Rectal smooth muscle tissue (tissue), 1 donor: Measurements from ENCODE around the gene KIF20B.
"Not testable (repeated sequence)": the region's sequence is repeated elsewhere in the genome, so short reads cannot be mapped to it uniquely, and the experiment has no call there.

Source experiments
- H3K27ac ChIP-seq: one replicate; pipeline ENCODE4 v1.7.0; 2013; ENCODE audit warnings: low read depth, low read length, inconsistent platforms
- H3K27me3 ChIP-seq: one replicate; pipeline ENCODE4 v1.7.0; 2013; ENCODE audit warnings: low read length; ENCODE audit not compliant: control insufficient read depth, insufficient read depth
- H3K36me3 ChIP-seq: one replicate; pipeline ENCODE4 v1.7.0; 2013; ENCODE audit warnings: low read length; ENCODE audit not compliant: control insufficient read depth, insufficient read depth
- H3K4me1 ChIP-seq: one replicate; pipeline ENCODE4 v1.7.0; 2013; ENCODE audit warnings: low read length; ENCODE audit not compliant: control insufficient read depth, insufficient read depth
- H3K4me3 ChIP-seq: one replicate; pipeline ENCODE4 v1.7.0; 2013; ENCODE audit warnings: low read length
- H3K9ac ChIP-seq: one replicate; pipeline ENCODE4 v1.7.0; 2013; ENCODE audit warnings: low read length

KIF20B gene

DNA sequence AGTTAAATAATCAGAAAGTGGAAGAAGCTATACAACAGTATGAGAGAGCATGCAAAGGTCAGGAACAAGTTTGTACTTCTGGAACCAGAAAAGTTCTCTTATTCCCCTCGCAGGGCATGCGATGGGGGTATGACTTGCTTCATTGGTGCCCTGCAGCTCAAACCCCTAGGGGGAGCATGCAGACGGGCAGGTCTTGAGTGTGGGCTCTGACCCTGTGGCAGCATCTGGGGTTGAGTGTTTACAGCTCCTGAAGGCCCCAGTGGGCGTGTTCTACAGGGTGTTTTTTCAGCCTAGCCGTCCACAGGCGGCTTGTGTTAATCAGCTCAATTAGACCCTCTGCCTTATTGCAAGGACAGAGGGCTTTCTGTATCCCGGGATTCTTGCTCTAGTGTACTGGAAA lies 44.5 kb downstream of the KIF20B start:
- no peaks in the 10 kb centered on the region for H3K27me3 ChIP-seq
- no peak overlapping the region for H3K27ac ChIP-seq
- H3K4me3 ChIP-seq = no peak overlapping the region
- H3K36me3 ChIP-seq = peaks cover 3% of the 10 kb centered on the region
- H3K9ac ChIP-seq = no peak overlapping the region
- no peaks in the 10 kb centered on the region for H3K4me1 ChIP-seq

DNA sequence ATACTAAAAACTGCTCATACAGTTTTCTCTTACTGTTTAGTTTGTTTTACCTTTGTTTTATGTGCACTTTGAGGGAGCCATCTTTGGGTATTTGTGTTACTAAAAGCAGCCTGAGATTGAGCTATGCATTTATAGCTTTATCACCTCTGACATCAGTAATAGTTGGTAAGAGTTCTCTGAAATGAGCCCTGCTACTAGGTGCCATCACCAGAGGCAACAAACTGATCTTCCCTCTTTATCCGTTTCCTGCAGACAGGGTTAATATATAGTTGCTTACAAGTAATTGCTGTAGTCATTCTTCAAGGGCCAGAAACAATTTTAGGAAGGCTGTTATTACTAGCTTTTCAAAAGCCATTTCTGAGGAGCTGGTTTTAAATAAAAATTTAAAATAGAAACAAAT lies 49.1 kb downstream of the KIF20B start:
- Histone ChIP-seq H3K27ac (no peak overlapping the region), H3K27me3 (no peaks in the 10 kb centered on the region), H3K9ac (no peak overlapping the region), H3K4me3 (no peak overlapping the region), H3K4me1 (no peaks in the 10 kb centered on the region), H3K36me3 (peaks cover 3% of the 10 kb centered on the region)

DNA sequence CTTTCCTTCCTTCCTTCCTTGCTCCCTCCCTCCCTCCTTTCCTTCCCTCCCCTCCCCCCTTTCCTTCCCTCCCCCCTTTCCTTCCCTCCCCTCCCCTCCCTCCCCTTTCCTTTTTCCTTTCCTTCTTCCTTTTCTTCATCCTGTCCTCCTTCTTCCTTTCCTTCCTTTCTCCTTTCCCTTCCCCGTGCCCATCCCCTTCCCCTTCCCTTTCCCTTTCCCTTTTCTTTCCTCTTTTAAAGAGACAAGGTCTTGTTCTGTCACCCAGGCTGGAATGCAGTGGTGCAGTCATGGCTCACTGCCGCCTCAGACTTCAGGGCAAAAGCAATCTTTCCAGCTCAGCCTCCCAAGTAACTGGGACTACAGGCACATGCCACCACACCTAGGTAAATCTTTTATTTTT lies 54.0 kb downstream of the KIF20B start:
- Histone ChIP-seq H3K27ac (no peak overlapping the region), H3K27me3 (no peaks in the 10 kb centered on the region), H3K4me3 (no peak overlapping the region), H3K36me3 (no peaks in the 10 kb centered on the region), H3K9ac (no peak overlapping the region), H3K4me1 (no peaks in the 10 kb centered on the region)

DNA sequence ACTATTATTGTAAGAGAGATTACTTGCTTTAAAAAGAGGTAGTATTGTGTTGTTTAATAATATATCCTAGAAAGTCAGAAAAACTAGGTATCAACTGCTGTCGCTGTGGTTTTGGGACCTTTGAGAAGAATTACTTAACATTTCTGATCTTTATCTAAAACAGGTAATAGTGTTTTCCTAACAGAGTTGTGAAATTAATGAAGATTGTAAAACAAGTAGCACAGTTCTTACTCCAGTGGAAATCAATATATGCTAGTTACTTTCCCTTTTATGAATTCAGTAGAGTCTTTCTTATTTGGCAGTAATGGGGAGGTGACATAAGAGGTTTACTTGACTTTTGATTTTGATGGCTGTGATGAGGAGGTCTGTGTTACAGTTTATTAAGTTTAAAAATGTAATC lies 58.1 kb downstream of the KIF20B start:
- Histone ChIP-seq H3K9ac (no peak overlapping the region), H3K27me3 (no peaks in the 10 kb centered on the region), H3K27ac (no peak overlapping the region), H3K36me3 (no peaks in the 10 kb centered on the region), H3K4me1 (no peaks in the 10 kb centered on the region), H3K4me3 (no peak overlapping the region)

DNA sequence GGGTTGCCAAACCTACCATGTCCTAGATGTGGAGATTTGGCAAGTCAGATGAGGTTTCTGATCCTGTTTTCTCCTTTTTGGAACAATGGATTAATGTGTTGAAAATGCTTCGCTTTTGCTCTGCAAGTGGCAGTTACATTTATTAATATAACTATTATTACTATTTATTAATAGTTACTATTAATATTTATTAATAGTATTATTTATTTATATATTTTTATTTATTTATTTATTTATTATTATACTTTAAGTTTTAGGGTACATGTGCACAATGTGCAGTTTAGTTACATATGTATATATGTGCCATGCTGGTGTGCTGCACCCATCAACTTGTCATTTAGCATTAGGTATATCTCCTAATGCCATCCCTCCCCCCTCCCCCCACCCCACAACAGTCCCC lies 62.3 kb downstream of the KIF20B start:
- H3K9ac ChIP-seq, H3K27me3 ChIP-seq, H3K27ac ChIP-seq, H3K4me1 ChIP-seq, H3K4me3 ChIP-seq, H3K36me3 ChIP-seq: not testable (repeated sequence)

DNA sequence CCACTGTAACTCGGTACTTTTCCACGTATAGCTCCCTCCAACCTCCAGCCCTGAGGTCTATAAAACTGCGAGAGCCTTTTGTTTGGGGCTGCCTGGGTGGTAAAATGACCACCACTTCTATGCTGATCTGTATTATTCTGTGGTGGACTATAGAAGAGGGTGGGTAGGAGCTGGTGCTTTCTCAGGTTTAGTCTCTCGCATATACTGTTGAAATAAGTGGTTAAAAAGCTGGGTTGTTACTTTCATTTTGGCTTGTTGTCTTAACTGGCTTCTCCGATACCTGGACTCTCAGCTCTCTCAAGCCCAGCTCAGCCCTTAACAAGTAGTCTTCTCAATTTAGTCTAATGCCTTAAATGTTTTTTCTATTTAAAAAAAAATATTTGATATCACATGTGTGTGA lies 70.3 kb downstream of the KIF20B start:
- Histone ChIP-seq H3K27me3 (no peaks in the 10 kb centered on the region), H3K27ac (no peak overlapping the region), H3K36me3 (no peaks in the 10 kb centered on the region), H3K9ac (no peak overlapping the region), H3K4me1 (no peaks in the 10 kb centered on the region), H3K4me3 (no peak overlapping the region)

DNA sequence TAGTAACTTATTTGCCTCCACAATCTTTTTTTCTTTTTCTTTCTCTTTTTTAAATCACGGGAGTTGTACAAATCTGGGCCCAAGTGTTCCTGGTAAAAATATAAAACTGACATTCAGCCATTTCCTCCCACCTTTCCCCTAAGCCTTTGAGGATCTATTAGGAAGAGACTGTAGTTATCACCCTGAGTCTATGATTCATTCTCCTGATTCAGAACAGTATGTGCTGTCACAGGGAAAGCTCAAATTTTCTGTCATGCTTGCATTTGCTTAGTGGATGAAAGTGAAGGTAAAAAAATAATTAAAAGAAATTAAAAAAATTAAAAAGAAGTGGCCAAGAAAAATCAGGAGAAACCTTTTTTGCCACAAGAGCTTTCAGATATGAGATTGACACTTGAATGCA lies 71.7 kb downstream of the KIF20B start:
- H3K9ac ChIP-seq = no peak overlapping the region
- H3K36me3 ChIP-seq = no peaks in the 10 kb centered on the region
- H3K4me3 ChIP-seq = no peak overlapping the region

DNA sequence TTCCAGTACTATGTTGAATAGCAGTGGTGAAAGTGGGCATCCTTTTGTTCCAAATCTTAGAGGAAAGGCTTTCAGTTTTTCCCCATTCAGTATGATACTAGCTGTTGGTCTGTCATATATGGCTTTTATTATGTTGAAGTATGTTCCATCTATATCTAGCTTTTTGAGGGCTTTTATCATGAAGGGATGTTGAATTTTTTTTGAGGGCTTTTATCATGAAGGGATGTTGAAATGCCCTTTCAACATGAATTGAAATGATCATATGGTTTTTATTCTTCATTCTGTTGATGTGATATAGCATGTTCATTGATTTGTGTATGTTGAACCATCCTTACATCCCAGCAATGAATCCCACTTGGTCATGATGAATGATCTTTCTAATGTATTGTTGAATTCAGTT lies 75.3 kb downstream of the KIF20B start:
- H3K9ac ChIP-seq = no peak overlapping the region
- H3K27ac ChIP-seq = no peak overlapping the region
- no peaks in the 10 kb centered on the region for H3K36me3 ChIP-seq
- no peaks in the 10 kb centered on the region for H3K27me3 ChIP-seq
- no peak overlapping the region for H3K4me3 ChIP-seq
- no peaks in the 10 kb centered on the region for H3K4me1 ChIP-seq

More for the DNA sequence above, 71.7 kb downstream of the KIF20B start:
- H3K27me3 ChIP-seq = no peaks in the 10 kb centered on the region
- no peaks in the 10 kb centered on the region for H3K4me1 ChIP-seq
- H3K27ac ChIP-seq = no peak overlapping the region

DNA sequence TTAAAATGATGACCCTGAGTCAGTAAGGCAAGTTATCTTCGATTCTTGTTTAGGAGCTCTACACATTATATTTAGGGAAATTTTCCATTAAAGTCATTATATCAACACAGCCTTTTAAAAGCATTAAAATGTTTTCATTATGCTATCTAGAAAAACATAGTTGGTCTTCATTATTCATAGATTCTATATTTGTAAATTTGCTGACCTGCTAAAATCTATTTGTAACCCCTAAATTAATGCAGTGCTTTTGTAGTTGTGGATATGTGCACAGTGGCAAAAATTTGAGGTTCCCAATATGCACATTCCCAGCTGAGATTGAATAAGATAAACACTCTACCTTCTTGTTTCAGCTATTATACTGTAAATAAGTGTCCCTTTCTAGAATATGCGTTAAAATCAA lies 81.1 kb downstream of the KIF20B start:
- no peak overlapping the region for H3K27ac ChIP-seq
- no peak overlapping the region for H3K9ac ChIP-seq

DNA sequence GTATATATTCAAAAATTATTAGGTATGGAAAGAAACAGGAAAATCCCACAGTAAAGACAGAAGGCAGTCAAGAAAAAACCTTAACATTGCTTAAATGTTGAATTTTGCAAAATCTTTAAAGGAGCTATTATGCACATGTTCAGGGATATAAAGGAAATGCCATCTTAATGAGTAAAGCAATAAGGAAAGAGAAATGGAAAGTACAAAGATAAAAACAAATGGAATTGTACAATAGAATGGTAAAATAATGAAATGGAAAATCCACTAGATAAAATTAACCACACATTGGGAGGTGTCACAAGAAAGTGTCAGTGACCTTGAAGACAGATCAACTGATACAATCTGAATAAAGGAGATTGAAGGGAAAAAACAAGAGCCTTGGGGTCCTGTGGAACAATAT lies 82.0 kb downstream of the KIF20B start:
- Histone ChIP-seq H3K27ac (no peak overlapping the region), H3K4me3 (no peak overlapping the region), H3K9ac (no peak overlapping the region), H3K27me3 (no peaks in the 10 kb centered on the region), H3K36me3 (no peaks in the 10 kb centered on the region), H3K4me1 (no peaks in the 10 kb centered on the region)

More for the DNA sequence above, 81.1 kb downstream of the KIF20B start:
- Histone ChIP-seq H3K4me1 (no peaks in the 10 kb centered on the region), H3K36me3 (no peaks in the 10 kb centered on the region), H3K27me3 (no peaks in the 10 kb centered on the region), H3K4me3 (no peak overlapping the region)

DNA sequence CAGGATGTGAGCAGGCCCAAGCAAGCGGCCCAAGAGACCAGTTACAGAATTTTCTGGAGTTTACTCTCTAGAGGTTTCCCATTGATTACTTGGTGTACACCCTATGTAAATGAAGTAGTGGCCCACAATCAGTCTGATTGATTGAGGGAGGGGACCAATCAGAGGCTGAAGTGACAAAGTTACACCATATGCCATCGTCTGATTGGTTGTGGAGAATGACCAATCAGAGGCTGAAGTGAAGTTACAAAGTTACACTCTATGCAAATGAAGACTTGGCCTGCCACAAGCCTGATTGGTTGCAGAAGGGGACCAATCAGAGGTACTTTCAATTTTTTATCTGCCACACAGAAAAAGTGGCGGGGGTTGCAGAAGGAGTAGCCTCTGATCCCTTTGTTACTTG lies 83.7 kb downstream of the KIF20B start:
- no peaks in the 10 kb centered on the region for H3K4me1 ChIP-seq
- no peaks in the 10 kb centered on the region for H3K36me3 ChIP-seq
- H3K27me3 ChIP-seq = no peaks in the 10 kb centered on the region
- H3K27ac ChIP-seq = no peak overlapping the region
- no peak overlapping the region for H3K9ac ChIP-seq
- no peak overlapping the region for H3K4me3 ChIP-seq

DNA sequence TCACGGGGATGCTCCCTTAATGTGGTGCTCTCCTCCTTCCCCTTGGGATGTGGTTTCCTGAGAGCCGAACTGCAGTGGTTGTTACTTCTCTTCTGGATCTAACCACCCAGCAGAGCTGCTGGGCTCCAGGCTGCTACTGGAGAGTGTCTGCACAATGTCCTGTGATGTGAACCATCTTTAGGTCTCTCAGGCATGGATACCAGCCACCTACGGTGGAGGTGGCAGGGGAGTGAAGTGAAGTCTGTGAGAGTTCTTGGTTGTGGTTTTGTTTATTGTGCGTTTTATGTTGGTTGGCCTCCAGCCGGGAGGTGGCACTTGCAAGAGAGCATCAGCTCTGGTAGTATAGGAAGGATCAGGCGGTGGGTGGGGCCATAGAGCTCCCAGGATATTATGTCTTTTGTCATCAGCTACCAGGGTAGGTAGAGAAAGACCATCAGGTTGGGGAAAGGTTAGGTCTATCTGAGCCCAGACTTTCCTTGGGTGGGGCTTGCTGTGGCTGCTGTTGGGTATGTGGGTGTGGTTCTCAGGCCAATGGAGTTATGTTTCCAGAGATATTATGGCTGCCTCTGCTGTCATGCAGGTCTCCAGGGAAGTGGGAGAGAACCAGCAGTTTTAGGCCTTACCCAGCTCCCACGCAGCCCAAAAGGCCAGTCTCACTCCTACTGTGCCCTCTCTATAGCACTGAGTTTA lies 87.9 kb downstream of the KIF20B start:
- no peaks in the 10 kb centered on the region for H3K4me1 ChIP-seq
- no peak overlapping the region for H3K27ac ChIP-seq
- no peak overlapping the region for H3K9ac ChIP-seq
- H3K36me3 ChIP-seq = no peaks in the 10 kb centered on the region
- H3K27me3 ChIP-seq = no peaks in the 10 kb centered on the region
- H3K4me3 ChIP-seq = no peak overlapping the region

DNA sequence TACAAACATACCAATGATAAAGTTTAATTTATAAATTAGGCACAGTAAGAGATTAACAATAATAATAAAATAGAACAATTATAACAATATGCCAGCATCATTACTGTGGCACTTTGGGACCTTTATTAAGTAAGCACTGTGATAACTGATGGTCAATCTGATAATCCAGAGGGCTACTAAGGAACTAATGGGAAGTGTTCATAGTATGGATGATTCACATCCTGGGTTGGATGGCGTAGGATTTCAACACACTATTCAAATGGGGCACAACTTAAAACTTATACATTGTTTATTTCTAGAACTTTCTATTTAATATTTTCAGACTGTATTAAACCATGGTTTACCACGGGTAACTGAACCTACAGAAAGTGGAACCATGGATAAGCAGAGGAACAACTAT lies 90.8 kb downstream of the KIF20B start:
- Histone ChIP-seq H3K36me3 (no peaks in the 10 kb centered on the region), H3K4me1 (no peaks in the 10 kb centered on the region), H3K9ac (no peak overlapping the region), H3K27ac (no peak overlapping the region), H3K4me3 (no peak overlapping the region), H3K27me3 (no peaks in the 10 kb centered on the region)
